Activated effector memory CD4-positive, alpha-beta T cell treated with anti-CD3 and anti-CD28 coated beads, Interleukin-2, amount 50 U/mL, for 16 hours (primary cell): ENCODE data around the gene DNASE1L1.

ENCODE experiments used
- DNase-seq: peaks from one replicate; pipeline ENCODE4 v3.0.0-alpha.2; 2020

Gene DNASE1L1

GRCh38 chrX:154365997-154366665, 42.9 kb downstream of the DNASE1L1 start:
- no peak for DNase-seq

- DNase-seq, result no peak
Observed at GRCh38 chrX:154365052-154365600, 43.9 kb downstream of the DNASE1L1 start.

- no peak for DNase-seq
Observed at GRCh38 chrX:154363706-154364439, 45.2 kb downstream of the DNASE1L1 start.

GRCh38 chrX:154362085-154362742, 46.8 kb downstream of the DNASE1L1 start:
- DNase-seq, result no peak

GRCh38 chrX:154360155-154360713, 48.8 kb downstream of the DNASE1L1 start:
- DNase-seq, result no peak

GRCh38 chrX:154359362-154360154, 49.5 kb downstream of the DNASE1L1 start:
- no peak for DNase-seq

GRCh38 chrX:154358829-154359228, 50.2 kb downstream of the DNASE1L1 start:
- no peak for DNase-seq

GRCh38 chrX:154358011-154358410, 51.0 kb downstream of the DNASE1L1 start:
- no peak for DNase-seq

GRCh38 chrX:154357205-154357604, 51.8 kb downstream of the DNASE1L1 start:
- DNase-seq, result no peak

- DNase-seq, result no peak
Observed at GRCh38 chrX:154356596-154356995, 52.5 kb downstream of the DNASE1L1 start.

- no peak for DNase-seq
Observed at GRCh38 chrX:154355776-154356140, 53.3 kb downstream of the DNASE1L1 start.

GRCh38 chrX:154355094-154355775, 53.8 kb downstream of the DNASE1L1 start:
- no peak for DNase-seq

GRCh38 chrX:154354516-154354915, 54.5 kb downstream of the DNASE1L1 start:
- DNase-seq, result no peak

GRCh38 chrX:154354013-154354412, 55.0 kb downstream of the DNASE1L1 start:
- no peak for DNase-seq

- DNase-seq, result no peak
Observed at GRCh38 chrX:154353172-154353843, 55.7 kb downstream of the DNASE1L1 start.

- no peak for DNase-seq
Observed at GRCh38 chrX:154352466-154352865, 56.6 kb downstream of the DNASE1L1 start.

GRCh38 chrX:154352012-154352401, 57.0 kb downstream of the DNASE1L1 start:
- no peak for DNase-seq
